DOHH2 (cell line): Measurements from ENCODE around the gene TRPM3.
"Not testable (repeated sequence)": the region's sequence is repeated elsewhere in the genome, so short reads cannot be mapped to it uniquely, and the experiment has no call there.

Source experiments
- H3F3A ChIP-seq: fragments of 200-600 bp; sonication (generic), shearing (Covaris generic); 2 replicates; pipeline ENCODE4 v1.6.0; 2016; ENCODE audit warnings: antibody characterized with exemption, mild to moderate bottlenecking; ENCODE audit not compliant: control insufficient read depth, insufficient read depth
- H3K27ac ChIP-seq: fragments of 200-600 bp; sonication (generic); 2 replicates; pipeline ENCODE4 v1.5.1; 2014; ENCODE audit warnings: low read depth, mild to moderate bottlenecking, low read length, moderate library complexity
- H3K27me3 ChIP-seq: fragments of 200-600 bp; sonication (generic); 2 replicates; pipeline ENCODE4 v1.6.1; 2014; ENCODE audit warnings: mild to moderate bottlenecking, low read length, mixed read lengths; ENCODE audit not compliant: control insufficient read depth
- H3K36me3 ChIP-seq: fragments of 200-600 bp; sonication (generic); 2 replicates; pipeline ENCODE4 v1.6.1; 2014; ENCODE audit warnings: mild to moderate bottlenecking, low read length, moderate library complexity, mixed read lengths; ENCODE audit not compliant: control insufficient read depth
- H3K4me1 ChIP-seq: fragments of 200-600 bp; sonication (generic); 2 replicates; pipeline ENCODE4 v1.6.1; 2014; ENCODE audit warnings: mild to moderate bottlenecking, low read length, mixed read lengths; ENCODE audit not compliant: control insufficient read depth
- H3K4me2 ChIP-seq: fragments of 200-600 bp; sonication (generic); 2 replicates; pipeline ENCODE4 v1.6.0; 2014; ENCODE audit warnings: mild to moderate bottlenecking, low read length, moderate library complexity
- H3K4me3 ChIP-seq: fragments of 200-600 bp; sonication (generic); 2 replicates; pipeline ENCODE4 v1.5.1; 2014; ENCODE audit warnings: mild to moderate bottlenecking, low read length, mixed read lengths
- H3K79me2 ChIP-seq: fragments of 200-600 bp; sonication (generic); 2 replicates; pipeline ENCODE4 v1.6.1; 2014; ENCODE audit warnings: mild to moderate bottlenecking, low read length, mixed read lengths; ENCODE audit not compliant: control insufficient read depth
- H3K9me2 ChIP-seq: fragments of 200-600 bp; sonication (generic); replicated peaks from 2 replicates; pipeline ENCODE4 v1.6.1; 2014; ENCODE audit warnings: mild to moderate bottlenecking, low read length, mixed read lengths; ENCODE audit not compliant: control insufficient read depth
- H3K9me3 ChIP-seq: fragments of 200-600 bp; sonication (generic); 2 replicates; pipeline ENCODE4 v1.6.1; 2014; ENCODE audit warnings: antibody characterized with exemption, low read length, mixed read lengths; ENCODE audit not compliant: control insufficient read depth, insufficient read depth
- H4K20me1 ChIP-seq: fragments of 200-600 bp; sonication (generic); 2 replicates; pipeline ENCODE4 v1.6.0; 2014; ENCODE audit warnings: low read depth, mild to moderate bottlenecking, antibody characterized with exemption, low read length, moderate library complexity; ENCODE audit not compliant: control insufficient read depth, insufficient read depth
- EZH2phosphoT487 ChIP-seq: fragments of 200-600 bp; sonication (generic); IDR thresholded peaks from 2 replicates; pipeline ENCODE4 v1.6.1; 2017; ENCODE audit warnings: borderline replicate concordance, mild to moderate bottlenecking, antibody characterized with exemption, low read length, moderate library complexity, mixed read lengths
- TF ChIP-seq, protein P1 (sequence below): fragments of 200-600 bp; sonication (generic); IDR thresholded peaks from one replicate; pipeline ENCODE4 v1.5.1; 2014; ENCODE audit warnings: antibody characterized with exemption, mild to moderate bottlenecking, low read depth, low read length; ENCODE audit not compliant: poor library complexity, severe bottlenecking

Gene TRPM3

DNA sequence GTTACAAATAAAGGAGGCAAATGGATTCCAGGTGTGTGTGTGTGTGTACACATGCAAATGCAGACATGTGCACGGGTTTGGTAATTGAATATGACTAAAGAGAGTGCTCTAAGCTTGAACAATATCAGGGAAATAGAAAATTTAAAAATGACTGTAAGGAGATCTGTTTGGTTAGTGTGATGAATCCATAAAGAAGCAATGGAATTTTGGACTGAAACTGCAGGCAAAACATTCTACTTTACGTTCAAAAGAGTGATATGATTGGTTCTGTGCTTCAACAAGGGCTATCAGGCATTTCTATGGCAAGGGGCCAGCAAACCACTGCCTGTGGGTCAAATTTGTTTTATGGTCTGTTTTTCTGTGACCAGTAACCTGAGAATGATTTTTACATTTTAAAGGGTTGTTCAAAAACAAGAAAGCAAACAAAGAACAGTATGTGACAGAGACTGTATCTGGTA, 374.1 kb downstream of the TRPM3 start:
- TF ChIP-seq, protein P1, sequence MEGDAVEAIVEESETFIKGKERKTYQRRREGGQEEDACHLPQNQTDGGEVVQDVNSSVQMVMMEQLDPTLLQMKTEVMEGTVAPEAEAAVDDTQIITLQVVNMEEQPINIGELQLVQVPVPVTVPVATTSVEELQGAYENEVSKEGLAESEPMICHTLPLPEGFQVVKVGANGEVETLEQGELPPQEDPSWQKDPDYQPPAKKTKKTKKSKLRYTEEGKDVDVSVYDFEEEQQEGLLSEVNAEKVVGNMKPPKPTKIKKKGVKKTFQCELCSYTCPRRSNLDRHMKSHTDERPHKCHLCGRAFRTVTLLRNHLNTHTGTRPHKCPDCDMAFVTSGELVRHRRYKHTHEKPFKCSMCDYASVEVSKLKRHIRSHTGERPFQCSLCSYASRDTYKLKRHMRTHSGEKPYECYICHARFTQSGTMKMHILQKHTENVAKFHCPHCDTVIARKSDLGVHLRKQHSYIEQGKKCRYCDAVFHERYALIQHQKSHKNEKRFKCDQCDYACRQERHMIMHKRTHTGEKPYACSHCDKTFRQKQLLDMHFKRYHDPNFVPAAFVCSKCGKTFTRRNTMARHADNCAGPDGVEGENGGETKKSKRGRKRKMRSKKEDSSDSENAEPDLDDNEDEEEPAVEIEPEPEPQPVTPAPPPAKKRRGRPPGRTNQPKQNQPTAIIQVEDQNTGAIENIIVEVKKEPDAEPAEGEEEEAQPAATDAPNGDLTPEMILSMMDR, result no peak
- TF ChIP-seq EZH2phosphoT487, result no peak
- no peak overlapping the region for H3K27ac ChIP-seq
- no peaks in the 10 kb centered on the region for H3K36me3 ChIP-seq
- no peaks in the 10 kb centered on the region for H3K79me2 ChIP-seq
- no peaks in the 10 kb centered on the region for H3K9me2 ChIP-seq
- H3K4me3 ChIP-seq, result no peak overlapping the region
- H3K4me2 ChIP-seq, result no peak overlapping the region
- no peaks in the 10 kb centered on the region for H3F3A ChIP-seq
- H3K9me3 ChIP-seq, result no peaks in the 10 kb centered on the region
- H3K27me3 ChIP-seq, result no peaks in the 10 kb centered on the region
- H3K4me1 ChIP-seq, result no peaks in the 10 kb centered on the region
- no peaks in the 10 kb centered on the region for H4K20me1 ChIP-seq

GRCh38 chr9:70746760-70747159, 374.7 kb downstream of the TRPM3 start:
- no peak overlapping the region for H3K4me2 ChIP-seq
- H3K27me3 ChIP-seq, result no peaks in the 10 kb centered on the region
- H3K4me3 ChIP-seq, result no peak overlapping the region
- no peaks in the 10 kb centered on the region for H3K9me2 ChIP-seq
- H3K4me1 ChIP-seq, result no peaks in the 10 kb centered on the region
- H3K9me3 ChIP-seq, result no peaks in the 10 kb centered on the region
- H3F3A ChIP-seq, result no peaks in the 10 kb centered on the region
- no peak overlapping the region for H3K27ac ChIP-seq
- no peaks in the 10 kb centered on the region for H3K79me2 ChIP-seq
- no peak for TF ChIP-seq EZH2phosphoT487
- TF ChIP-seq, protein P1, result no peak
- no peaks in the 10 kb centered on the region for H3K36me3 ChIP-seq
- no peaks in the 10 kb centered on the region for H4K20me1 ChIP-seq

DNA sequence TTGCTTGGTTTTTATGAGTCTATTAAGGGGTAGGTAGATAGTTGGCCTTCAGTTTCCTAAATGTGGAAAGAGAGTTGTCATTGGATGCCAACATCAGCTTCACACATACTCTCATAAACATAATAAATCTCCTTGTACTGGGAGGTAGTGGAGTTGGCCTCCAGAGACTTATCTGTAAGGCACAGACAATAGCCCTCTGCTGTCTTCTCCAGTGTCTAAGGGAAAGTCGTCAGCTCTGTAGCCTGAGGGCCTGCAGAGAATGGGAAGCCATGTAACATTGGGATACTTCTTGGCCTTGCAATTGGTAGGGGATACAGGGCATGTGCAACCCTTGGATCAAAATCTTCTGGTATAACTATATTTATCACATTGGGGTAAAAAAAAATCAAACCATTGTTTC, 375.1 kb downstream of the TRPM3 start:
- TF ChIP-seq EZH2phosphoT487, result no peak
- TF ChIP-seq, protein P1, result no peak
- no peaks in the 10 kb centered on the region for H3K9me2 ChIP-seq
- H3K4me3 ChIP-seq, result no peak overlapping the region
- no peak overlapping the region for H3K27ac ChIP-seq
- H4K20me1 ChIP-seq, result no peaks in the 10 kb centered on the region
- no peaks in the 10 kb centered on the region for H3K36me3 ChIP-seq
- no peak overlapping the region for H3K4me2 ChIP-seq
- H3K9me3 ChIP-seq, result no peaks in the 10 kb centered on the region
- no peaks in the 10 kb centered on the region for H3K4me1 ChIP-seq
- H3F3A ChIP-seq, result no peaks in the 10 kb centered on the region
- H3K27me3 ChIP-seq, result no peaks in the 10 kb centered on the region
- H3K79me2 ChIP-seq, result no peaks in the 10 kb centered on the region

- not testable (repeated sequence) for H3K4me3 ChIP-seq, H3K9me2 ChIP-seq, H3K4me1 ChIP-seq, H3K9me3 ChIP-seq, H3F3A ChIP-seq, H3K4me2 ChIP-seq, H3K36me3 ChIP-seq, H3K79me2 ChIP-seq, H3K27ac ChIP-seq, H3K27me3 ChIP-seq, H4K20me1 ChIP-seq
Observed at GRCh38 chr9:70724794-70725193, 396.6 kb downstream of the TRPM3 start.

- H3K9me2 ChIP-seq, H3K27me3 ChIP-seq, H3K9me3 ChIP-seq, H3K27ac ChIP-seq, H3K79me2 ChIP-seq, H3K4me2 ChIP-seq, H4K20me1 ChIP-seq, H3K4me1 ChIP-seq, H3K4me3 ChIP-seq, H3K36me3 ChIP-seq, H3F3A ChIP-seq: not testable (repeated sequence)
Observed at GRCh38 chr9:70724025-70724424, 397.4 kb downstream of the TRPM3 start.

GRCh38 chr9:70706797-70707196, 414.6 kb downstream of the TRPM3 start:
- not testable (repeated sequence) for H3K4me3 ChIP-seq, H3K36me3 ChIP-seq, H3K27me3 ChIP-seq, H3K27ac ChIP-seq, H3K4me1 ChIP-seq, H3F3A ChIP-seq, H3K9me3 ChIP-seq, H4K20me1 ChIP-seq, H3K4me2 ChIP-seq, H3K79me2 ChIP-seq, H3K9me2 ChIP-seq
